ENCODE measurements around the gene DGKI. TPM values are rescaled to one million over a fixed set of nuclear protein-coding genes. Genes with fewer than 3 reads are reported as not detected.

DGKI gene
- total RNA-seq, 1 donor from 2014 or later = 5.5 TPM

GRCh38 chr7:137753948-137754851 lies 92.6 kb downstream of the DGKI start:
- Histone ChIP-seq H3K36me3 (no peaks in the 10 kb centered on the region), H3F3A (ENCODE audit: low read depth) (peaks cover 12% of the 10 kb centered on the region), H3K79me2 (ENCODE audit: low read depth) (no peaks in the 10 kb centered on the region), H4K20me1 (ENCODE audit: low read depth) (no peaks in the 10 kb centered on the region), H3K9ac (no peak overlapping the region), H3K27me3 (no peaks in the 10 kb centered on the region), H3K4me3 (peak overlapping the region; percentile 41), H3K27ac (no peak overlapping the region), H3K4me1 (peaks cover 25% of the 10 kb centered on the region), H3K4me2 (peak overlapping the region; percentile 79), H2AFZ (replicated peaks) (peak overlapping the region; percentile 89), H3K9me3 (ENCODE audit: low read depth) (no peaks in the 10 kb centered on the region)
- peaks cover 3% of the 10 kb centered on the region for H3K9me3 Mint-ChIP-seq
- peaks cover 50% of the 10 kb centered on the region for H3K4me1 Mint-ChIP-seq
- DNase-seq (ENCODE audit: low spot score) = peak; percentile 33
- no peaks in the 10 kb centered on the region for H3K36me3 Mint-ChIP-seq
- H3K27me3 Mint-ChIP-seq (ENCODE audit: insufficient read depth, low read depth) = peaks cover 6% of the 10 kb centered on the region
- H3K4me3 Mint-ChIP-seq = peak overlapping the region; percentile 67
- peak overlapping the region; percentile 88 for H3K27ac Mint-ChIP-seq
- TF ChIP-seq CTCF (IDR thresholded peaks at IDR 0.05) = no peak
- TF ChIP-seq EZH2phosphoT487 (IDR thresholded peaks at IDR 0.05) = no peak
- TF ChIP-seq EZH2 (IDR thresholded peaks at IDR 0.05) = no peak

- Histone ChIP-seq H3K4me3 (no peak overlapping the region), H3K27me3 (no peaks in the 10 kb centered on the region), H3K27ac (no peak overlapping the region), H3K36me3 (no peaks in the 10 kb centered on the region), H3K4me2 (peak overlapping the region; percentile 79), H4K20me1 (ENCODE audit: low read depth) (no peaks in the 10 kb centered on the region), H3F3A (ENCODE audit: low read depth) (peaks cover 8% of the 10 kb centered on the region), H3K4me1 (peaks cover 25% of the 10 kb centered on the region), H3K9ac (no peak overlapping the region), H2AFZ (replicated peaks) (no peak overlapping the region), H3K9me3 (ENCODE audit: low read depth) (no peaks in the 10 kb centered on the region), H3K79me2 (ENCODE audit: low read depth) (no peaks in the 10 kb centered on the region)
- Mint-ChIP-seq H3K4me1 (peaks cover 50% of the 10 kb centered on the region), H3K4me3 (peak overlapping the region; percentile 67), H3K27me3 (ENCODE audit: insufficient read depth, low read depth) (peaks cover 6% of the 10 kb centered on the region), H3K9me3 (peaks cover 3% of the 10 kb centered on the region), H3K27ac (peak overlapping the region; percentile 55), H3K36me3 (no peaks in the 10 kb centered on the region)
- TF ChIP-seq EZH2 (IDR thresholded peaks at IDR 0.05) (no peak), CTCF (IDR thresholded peaks at IDR 0.05) (no peak), EZH2phosphoT487 (IDR thresholded peaks at IDR 0.05) (no peak)
- no peak for DNase-seq (ENCODE audit: low spot score)
Measured at GRCh38 chr7:137753575-137753947, 93.2 kb downstream of the DGKI start.

GRCh38 chr7:137753067-137753466 lies 93.7 kb downstream of the DGKI start:
- Histone ChIP-seq H3K36me3 (no peaks in the 10 kb centered on the region), H3K79me2 (ENCODE audit: low read depth) (no peaks in the 10 kb centered on the region), H2AFZ (replicated peaks) (no peak overlapping the region), H3K27ac (no peak overlapping the region), H3K9ac (no peak overlapping the region), H3K9me3 (ENCODE audit: low read depth) (no peaks in the 10 kb centered on the region), H3K4me3 (no peak overlapping the region), H3K4me2 (no peak overlapping the region), H3K27me3 (no peaks in the 10 kb centered on the region), H3F3A (ENCODE audit: low read depth) (peaks cover 8% of the 10 kb centered on the region), H4K20me1 (ENCODE audit: low read depth) (no peaks in the 10 kb centered on the region), H3K4me1 (peaks cover 25% of the 10 kb centered on the region)
- H3K27me3 Mint-ChIP-seq (ENCODE audit: insufficient read depth, low read depth) = peaks cover 6% of the 10 kb centered on the region
- H3K4me3 Mint-ChIP-seq = peak overlapping the region; percentile 67
- H3K27ac Mint-ChIP-seq = peak overlapping the region; percentile 55
- DNase-seq (ENCODE audit: low spot score) = peak; percentile 13
- peaks cover 3% of the 10 kb centered on the region for H3K9me3 Mint-ChIP-seq
- no peak for TF ChIP-seq CTCF (IDR thresholded peaks at IDR 0.05)
- TF ChIP-seq EZH2 (IDR thresholded peaks at IDR 0.05) = no peak
- TF ChIP-seq EZH2phosphoT487 (IDR thresholded peaks at IDR 0.05) = no peak
- H3K36me3 Mint-ChIP-seq = no peaks in the 10 kb centered on the region
- H3K4me1 Mint-ChIP-seq = peaks cover 50% of the 10 kb centered on the region

Measured in neural progenitor cell (in vitro differentiated cells).